SK-N-SH treated with all-trans-retinoic acid at 6 μM for 48 hours (cell line): ENCODE results near the gene CDH4.

Experiments
- ATAC-seq: fragments of 200-7000 bp; cut with Tn5 transposase; 3 replicates; pipeline ENCODE4 v1.9.1; 2020; ENCODE audit warnings: mild to moderate bottlenecking, moderate library complexity
- ARNTL ChIP-seq: fragments of 450-650 bp; formaldehyde crosslinking; IDR thresholded peaks from 2 replicates; pipeline ENCODE4 v1.5.0; 2020; ENCODE audit warnings: low read depth, mild to moderate bottlenecking, moderate library complexity, borderline replicate concordance
- CSDC2 ChIP-seq: fragments of 250-450 bp; sonication (Bioruptor Pico); IDR thresholded peaks from 2 replicates; pipeline ENCODE4 v1.5.0; 2020; ENCODE audit warnings: mild to moderate bottlenecking, moderate library complexity
- ESRRG ChIP-seq: fragments of 250-450 bp; sonication (Bioruptor Pico); IDR thresholded peaks from 2 replicates; pipeline ENCODE4 v1.6.1; 2021; ENCODE audit warnings: mild to moderate bottlenecking
- GLIS3 ChIP-seq: fragments of 250-450 bp; sonication (Bioruptor Pico); IDR thresholded peaks from 2 replicates; pipeline ENCODE4 v1.5.0; 2020; ENCODE audit warnings: mild to moderate bottlenecking, moderate library complexity
- ISL1 ChIP-seq: fragments of 250-450 bp; sonication (Bioruptor Pico); IDR thresholded peaks from 2 replicates; pipeline ENCODE4 v2.1.2; 2022; ENCODE audit warnings: mild to moderate bottlenecking, moderate library complexity
- OSR1 ChIP-seq: fragments of 250-450 bp; sonication (Bioruptor Pico); IDR thresholded peaks from 2 replicates; pipeline ENCODE4 v1.8.0; 2022; ENCODE audit warnings: moderate library complexity, mild to moderate bottlenecking, inconsistent platforms
- PPARA ChIP-seq: fragments of 250-450 bp; sonication (Bioruptor Pico); IDR thresholded peaks from 2 replicates; pipeline ENCODE4 v1.5.0; 2020; ENCODE audit warnings: mild to moderate bottlenecking, borderline replicate concordance
- RARB ChIP-seq: fragments of 250-450 bp; sonication (Bioruptor Pico); IDR thresholded peaks from 2 replicates; pipeline ENCODE4 v1.8.0; 2021; ENCODE audit warnings: mild to moderate bottlenecking, moderate library complexity
- TCF4 ChIP-seq: fragments of 250-450 bp; sonication (Bioruptor Pico); IDR thresholded peaks from 2 replicates; pipeline ENCODE4 v1.8.0; 2021; ENCODE audit warnings: mild to moderate bottlenecking, moderate library complexity, borderline replicate concordance
- ZC3H10 ChIP-seq: fragments of 250-450 bp; sonication (Bioruptor Pico); IDR thresholded peaks from 2 replicates; pipeline ENCODE4 v1.5.1; 2021; ENCODE audit warnings: mild to moderate bottlenecking, moderate library complexity
- ZFP3 ChIP-seq: fragments of 250-450 bp; sonication (Bioruptor Pico); IDR thresholded peaks from 2 replicates; pipeline ENCODE4 v1.5.0; 2020; ENCODE audit warnings: mild to moderate bottlenecking, moderate library complexity
- ZFP30 ChIP-seq: fragments of 450-650 bp; formaldehyde crosslinking; IDR thresholded peaks from 2 replicates; pipeline ENCODE4 v1.5.0; 2022; ENCODE audit warnings: mild to moderate bottlenecking, moderate library complexity
- ZNF565 ChIP-seq: fragments of 450-650 bp; formaldehyde crosslinking; conservative IDR thresholded peaks from 2 replicates; pipeline ENCODE4 v1.5.0; 2020; ENCODE audit warnings: low read depth, mild to moderate bottlenecking, moderate library complexity
- ZNF70 ChIP-seq: fragments of 450-650 bp; formaldehyde crosslinking; IDR thresholded peaks from 2 replicates; pipeline ENCODE4 v1.5.0; 2020; ENCODE audit warnings: mild to moderate bottlenecking, moderate library complexity
- ZNF8 ChIP-seq: fragments of 450-650 bp; formaldehyde crosslinking; IDR thresholded peaks from 2 replicates; pipeline ENCODE4 v1.5.0; 2020; ENCODE audit warnings: mild to moderate bottlenecking, moderate library complexity
- TF ChIP-seq, protein P1 (sequence below): fragments of 250-450 bp; sonication (Bioruptor Pico); IDR thresholded peaks from 2 replicates; pipeline ENCODE4 v1.5.1; 2021; ENCODE audit warnings: mild to moderate bottlenecking, moderate library complexity
- TF ChIP-seq, protein P2 (sequence below): fragments of 250-450 bp; sonication (Bioruptor Pico); IDR thresholded peaks from 2 replicates; pipeline ENCODE4 v1.5.0; 2020; ENCODE audit warnings: mild to moderate bottlenecking, moderate library complexity
- TF ChIP-seq, protein P3 (sequence below): fragments of 250-450 bp; sonication (Bioruptor Pico); IDR thresholded peaks from 2 replicates; pipeline ENCODE4 v1.8.0; 2020; ENCODE audit warnings: mild to moderate bottlenecking, moderate library complexity, borderline replicate concordance

The CDH4 gene

DNA sequence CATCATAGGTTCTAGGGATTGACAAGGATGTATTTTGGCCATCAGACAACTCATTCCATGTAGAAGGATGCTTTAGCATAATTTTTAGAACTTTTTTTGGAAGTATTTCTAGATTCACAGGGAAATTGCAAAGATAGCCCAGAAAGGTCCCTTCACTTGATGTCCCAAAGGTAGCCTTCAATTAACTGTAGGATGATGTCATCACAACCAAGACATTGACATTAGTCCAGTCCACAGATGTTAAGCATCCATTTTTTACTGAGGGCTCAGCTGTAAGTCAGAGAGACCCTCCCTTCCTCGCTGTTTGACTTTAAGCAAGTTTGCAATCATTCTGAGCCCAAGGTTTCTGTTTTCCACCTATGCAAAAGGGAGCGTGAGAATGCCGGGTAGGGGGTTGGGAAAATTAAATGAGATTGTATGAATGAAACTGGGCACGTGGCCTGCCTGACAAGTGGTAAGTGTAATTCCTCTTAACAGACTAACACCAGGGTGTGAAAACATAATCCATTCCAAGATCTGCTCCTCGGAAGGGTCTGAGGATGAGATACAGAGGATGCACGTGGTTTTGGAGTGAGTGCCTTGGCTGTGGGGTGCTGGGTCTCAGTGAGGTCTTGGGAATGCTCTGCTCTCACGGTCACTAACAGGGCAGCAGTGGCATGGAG is 126.8 kb downstream of the CDH4 start (continued):
- TF ChIP-seq ARNTL (CRISPR knock-in tag) (no peak), ESRRG (no peak), ZNF565 (CRISPR knock-in tag) (no peak), PPARA (CRISPR knock-in tag) (no peak), ZC3H10 (no peak), CSDC2 (no peak), ZFP3 (CRISPR knock-in tag) (no peak)

DNA sequence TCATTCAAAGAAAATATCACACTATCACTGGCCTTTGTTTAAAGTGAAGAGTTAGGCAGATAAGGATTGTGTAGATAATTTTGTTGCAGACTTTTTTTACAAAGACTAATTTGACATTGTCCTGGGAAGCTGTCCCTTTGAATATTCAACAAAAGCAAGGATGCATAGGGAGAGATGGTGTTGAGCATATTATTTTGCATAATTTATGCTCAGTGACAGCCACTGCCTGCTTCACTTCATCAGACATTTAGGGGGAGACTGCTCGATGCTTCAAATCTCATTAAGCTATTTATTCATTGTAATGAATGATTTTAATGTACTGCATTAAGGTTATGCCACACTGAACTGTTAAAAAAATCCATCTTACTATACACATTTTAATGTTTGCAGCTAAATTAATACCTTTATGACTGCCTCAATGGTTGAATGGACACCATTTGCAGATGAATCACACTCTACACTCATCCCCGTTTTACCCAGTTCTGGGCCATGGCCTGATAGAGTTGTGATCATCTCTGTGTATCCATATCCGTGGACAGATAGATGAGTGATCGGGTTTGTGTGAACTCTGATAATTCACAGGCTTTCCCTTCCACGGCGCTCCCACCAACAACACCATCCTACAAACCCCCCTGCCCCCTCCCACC is 128.0 kb downstream of the CDH4 start:
- TF ChIP-seq PPARA (CRISPR knock-in tag), result no peak
- TF ChIP-seq, protein P1, sequence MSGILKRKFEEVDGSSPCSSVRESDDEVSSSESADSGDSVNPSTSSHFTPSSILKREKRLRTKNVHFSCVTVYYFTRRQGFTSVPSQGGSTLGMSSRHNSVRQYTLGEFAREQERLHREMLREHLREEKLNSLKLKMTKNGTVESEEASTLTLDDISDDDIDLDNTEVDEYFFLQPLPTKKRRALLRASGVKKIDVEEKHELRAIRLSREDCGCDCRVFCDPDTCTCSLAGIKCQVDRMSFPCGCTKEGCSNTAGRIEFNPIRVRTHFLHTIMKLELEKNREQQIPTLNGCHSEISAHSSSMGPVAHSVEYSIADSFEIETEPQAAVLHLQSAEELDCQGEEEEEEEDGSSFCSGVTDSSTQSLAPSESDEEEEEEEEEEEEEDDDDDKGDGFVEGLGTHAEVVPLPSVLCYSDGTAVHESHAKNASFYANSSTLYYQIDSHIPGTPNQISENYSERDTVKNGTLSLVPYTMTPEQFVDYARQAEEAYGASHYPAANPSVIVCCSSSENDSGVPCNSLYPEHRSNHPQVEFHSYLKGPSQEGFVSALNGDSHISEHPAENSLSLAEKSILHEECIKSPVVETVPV (CRISPR knock-in tag), result no peak
- TF ChIP-seq ISL1 (CRISPR knock-in tag), result no peak
- no peak for ATAC-seq

DNA sequence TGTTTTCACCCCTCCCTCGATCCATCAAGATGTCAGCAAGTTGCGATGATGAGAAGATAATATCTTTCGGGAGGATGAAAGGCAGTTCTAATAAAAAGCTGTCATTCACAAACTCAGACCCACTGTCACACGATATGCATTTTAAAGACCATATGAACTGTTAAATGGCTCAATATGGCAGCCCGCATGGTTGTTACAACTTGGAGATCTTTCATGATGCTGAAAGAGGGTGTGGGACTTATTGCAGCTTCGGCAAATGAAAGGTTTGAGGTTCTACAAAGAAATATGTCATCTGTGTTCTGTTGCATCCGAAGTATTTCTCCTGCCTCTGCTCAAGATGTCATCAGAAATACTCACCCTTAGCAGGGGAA is 128.5 kb downstream of the CDH4 start:
- TF ChIP-seq GLIS3 (CRISPR knock-in tag) (no peak), ESRRG (no peak), RARB (CRISPR knock-in tag) (no peak), ZFP30 (CRISPR knock-in tag) (no peak), ZNF70 (CRISPR knock-in tag) (no peak), CSDC2 (no peak), TCF4 (CRISPR knock-in tag) (no peak)
- TF ChIP-seq, protein P2, sequence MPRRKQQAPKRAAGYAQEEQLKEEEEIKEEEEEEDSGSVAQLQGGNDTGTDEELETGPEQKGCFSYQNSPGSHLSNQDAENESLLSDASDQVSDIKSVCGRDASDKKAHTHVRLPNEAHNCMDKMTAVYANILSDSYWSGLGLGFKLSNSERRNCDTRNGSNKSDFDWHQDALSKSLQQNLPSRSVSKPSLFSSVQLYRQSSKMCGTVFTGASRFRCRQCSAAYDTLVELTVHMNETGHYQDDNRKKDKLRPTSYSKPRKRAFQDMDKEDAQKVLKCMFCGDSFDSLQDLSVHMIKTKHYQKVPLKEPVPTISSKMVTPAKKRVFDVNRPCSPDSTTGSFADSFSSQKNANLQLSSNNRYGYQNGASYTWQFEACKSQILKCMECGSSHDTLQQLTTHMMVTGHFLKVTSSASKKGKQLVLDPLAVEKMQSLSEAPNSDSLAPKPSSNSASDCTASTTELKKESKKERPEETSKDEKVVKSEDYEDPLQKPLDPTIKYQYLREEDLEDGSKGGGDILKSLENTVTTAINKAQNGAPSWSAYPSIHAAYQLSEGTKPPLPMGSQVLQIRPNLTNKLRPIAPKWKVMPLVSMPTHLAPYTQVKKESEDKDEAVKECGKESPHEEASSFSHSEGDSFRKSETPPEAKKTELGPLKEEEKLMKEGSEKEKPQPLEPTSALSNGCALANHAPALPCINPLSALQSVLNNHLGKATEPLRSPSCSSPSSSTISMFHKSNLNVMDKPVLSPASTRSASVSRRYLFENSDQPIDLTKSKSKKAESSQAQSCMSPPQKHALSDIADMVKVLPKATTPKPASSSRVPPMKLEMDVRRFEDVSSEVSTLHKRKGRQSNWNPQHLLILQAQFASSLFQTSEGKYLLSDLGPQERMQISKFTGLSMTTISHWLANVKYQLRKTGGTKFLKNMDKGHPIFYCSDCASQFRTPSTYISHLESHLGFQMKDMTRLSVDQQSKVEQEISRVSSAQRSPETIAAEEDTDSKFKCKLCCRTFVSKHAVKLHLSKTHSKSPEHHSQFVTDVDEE, result no peak
- TF ChIP-seq, protein P1 (CRISPR knock-in tag), result no peak
- no peak for ATAC-seq

DNA sequence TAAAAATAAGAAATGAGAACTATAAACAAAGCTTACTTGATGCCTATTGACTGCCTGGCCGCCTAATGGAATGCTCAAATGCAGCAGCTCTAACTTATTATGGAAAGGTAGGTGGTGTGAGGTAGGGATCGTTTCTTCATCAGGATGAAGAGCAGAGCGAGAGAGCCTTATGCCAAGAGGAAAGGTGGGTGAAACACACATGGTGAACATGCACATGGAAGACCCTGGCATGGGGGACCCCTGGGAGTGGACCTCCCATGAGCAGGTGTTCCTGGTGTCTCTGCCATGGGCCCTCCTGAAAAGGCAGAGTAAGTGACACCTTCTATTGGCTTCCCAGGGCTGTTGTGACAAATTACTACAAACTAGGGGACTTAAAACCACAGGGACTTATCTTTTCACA is 130.1 kb downstream of the CDH4 start:
- no peak for ATAC-seq
- TF ChIP-seq ISL1 (CRISPR knock-in tag) (no peak), ZNF8 (CRISPR knock-in tag) (no peak), TCF4 (CRISPR knock-in tag) (no peak), ZFP3 (CRISPR knock-in tag) (no peak), RARB (CRISPR knock-in tag) (no peak), OSR1 (CRISPR knock-in tag) (no peak), CSDC2 (no peak)
- TF ChIP-seq, protein P3, sequence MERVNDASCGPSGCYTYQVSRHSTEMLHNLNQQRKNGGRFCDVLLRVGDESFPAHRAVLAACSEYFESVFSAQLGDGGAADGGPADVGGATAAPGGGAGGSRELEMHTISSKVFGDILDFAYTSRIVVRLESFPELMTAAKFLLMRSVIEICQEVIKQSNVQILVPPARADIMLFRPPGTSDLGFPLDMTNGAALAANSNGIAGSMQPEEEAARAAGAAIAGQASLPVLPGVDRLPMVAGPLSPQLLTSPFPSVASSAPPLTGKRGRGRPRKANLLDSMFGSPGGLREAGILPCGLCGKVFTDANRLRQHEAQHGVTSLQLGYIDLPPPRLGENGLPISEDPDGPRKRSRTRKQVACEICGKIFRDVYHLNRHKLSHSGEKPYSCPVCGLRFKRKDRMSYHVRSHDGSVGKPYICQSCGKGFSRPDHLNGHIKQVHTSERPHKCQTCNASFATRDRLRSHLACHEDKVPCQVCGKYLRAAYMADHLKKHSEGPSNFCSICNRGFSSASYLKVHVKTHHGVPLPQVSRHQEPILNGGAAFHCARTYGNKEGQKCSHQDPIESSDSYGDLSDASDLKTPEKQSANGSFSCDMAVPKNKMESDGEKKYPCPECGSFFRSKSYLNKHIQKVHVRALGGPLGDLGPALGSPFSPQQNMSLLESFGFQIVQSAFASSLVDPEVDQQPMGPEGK (CRISPR knock-in tag), result no peak
- TF ChIP-seq, protein P2, result no peak
